Right hindlimb (tissue), 1 donor: ENCODE data around the gene IPO8.
"Not testable (repeated sequence)": the region's sequence is repeated elsewhere in the genome, so short reads cannot be mapped to it uniquely, and the experiment has no call there.

Experiments used
- DNase-seq: peaks from one replicate; pipeline ENCODE4 v3.0.0-alpha.2; 2018

IPO8 gene

DNA sequence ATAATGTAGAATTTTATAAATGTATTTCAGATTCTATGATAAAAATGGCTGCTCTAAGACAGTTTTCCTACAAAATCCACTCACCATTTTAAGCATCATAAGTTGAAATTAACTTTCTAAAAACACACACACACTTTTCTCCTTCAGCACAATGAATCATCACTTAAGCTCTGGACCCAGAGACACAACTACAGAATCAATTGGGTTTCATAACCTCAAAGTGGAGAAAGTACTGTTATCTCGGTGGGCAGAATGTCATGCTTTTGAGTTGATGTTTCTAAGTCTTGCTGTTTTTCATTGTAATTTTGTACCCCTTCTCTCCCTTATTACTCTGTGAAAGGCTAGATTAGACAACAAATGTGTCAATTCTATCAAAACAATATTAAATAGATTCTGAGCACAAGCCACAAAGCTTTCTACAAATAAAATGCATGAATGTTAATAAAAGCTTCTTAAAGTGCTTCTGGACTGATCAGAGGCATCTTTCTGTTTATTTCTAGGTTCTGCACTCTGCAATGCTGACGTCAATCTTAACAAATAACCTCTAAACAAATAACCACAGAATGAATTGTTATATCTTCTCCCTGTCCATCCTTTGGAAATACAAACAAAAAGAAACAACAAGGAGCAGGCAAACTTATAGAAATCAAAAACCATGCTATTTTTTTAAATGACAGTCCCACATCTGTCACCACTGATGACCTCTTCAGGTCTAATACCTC lies 8.2 kb downstream of the IPO8 start:
- DNase-seq, result no peak

DNA sequence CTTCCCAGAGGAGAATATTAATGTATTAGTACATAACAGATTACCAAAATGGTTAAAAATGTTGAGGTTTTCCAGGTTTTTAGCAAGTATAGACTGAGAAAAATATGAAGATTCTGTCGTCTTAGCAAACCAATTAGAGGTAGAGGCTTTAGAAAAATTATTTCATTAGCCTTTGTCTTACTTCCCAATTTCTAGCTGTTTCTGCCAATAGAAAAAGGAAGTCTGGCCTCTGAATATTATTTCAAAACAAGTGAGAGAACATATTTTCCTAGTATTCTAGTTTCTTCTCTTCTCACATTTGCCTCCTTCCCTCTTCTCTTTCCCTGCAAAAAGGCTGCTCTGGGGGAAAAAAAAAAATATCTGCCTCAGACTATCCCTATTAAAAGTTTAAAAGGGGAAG lies 16.4 kb downstream of the IPO8 start:
- no peak for DNase-seq

DNA sequence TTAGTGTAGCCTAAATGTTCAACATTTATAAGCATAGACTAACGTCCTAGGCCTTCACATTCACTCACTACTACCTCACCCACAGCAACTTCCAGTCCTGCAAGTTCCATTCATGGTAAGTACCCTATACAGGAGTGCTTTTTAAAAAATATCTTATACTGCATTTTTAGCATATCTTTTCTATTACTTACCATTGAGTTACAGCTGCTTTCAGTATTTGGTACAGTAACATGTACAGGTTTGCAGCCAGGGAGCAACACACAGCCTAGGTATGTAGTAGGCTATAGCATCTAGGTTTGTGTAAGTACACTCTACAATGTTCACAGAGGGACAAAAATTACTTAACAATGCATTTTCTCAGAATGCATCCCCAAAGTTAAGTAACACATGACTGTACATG lies 17.4 kb downstream of the IPO8 start:
- no peak for DNase-seq

DNA sequence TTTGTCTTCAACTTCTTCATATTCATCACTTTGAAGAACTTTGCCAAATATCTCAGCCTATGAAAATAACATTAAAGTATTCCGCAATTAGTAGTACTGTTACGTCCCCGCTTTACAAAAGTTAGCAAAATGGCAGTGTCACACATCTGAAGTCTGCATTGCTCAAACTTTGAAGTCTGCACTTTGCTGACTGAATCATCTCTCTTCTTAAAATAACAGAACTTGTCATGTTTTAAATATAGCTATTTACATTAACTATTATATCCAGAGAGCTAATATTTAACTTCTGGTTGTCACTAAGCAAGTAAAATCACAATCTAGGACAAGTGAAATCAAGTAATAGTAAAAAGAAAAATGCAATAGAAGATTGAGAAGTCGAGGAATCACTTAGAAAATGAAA lies 34.5 kb downstream of the IPO8 start:
- DNase-seq, result no peak

DNA sequence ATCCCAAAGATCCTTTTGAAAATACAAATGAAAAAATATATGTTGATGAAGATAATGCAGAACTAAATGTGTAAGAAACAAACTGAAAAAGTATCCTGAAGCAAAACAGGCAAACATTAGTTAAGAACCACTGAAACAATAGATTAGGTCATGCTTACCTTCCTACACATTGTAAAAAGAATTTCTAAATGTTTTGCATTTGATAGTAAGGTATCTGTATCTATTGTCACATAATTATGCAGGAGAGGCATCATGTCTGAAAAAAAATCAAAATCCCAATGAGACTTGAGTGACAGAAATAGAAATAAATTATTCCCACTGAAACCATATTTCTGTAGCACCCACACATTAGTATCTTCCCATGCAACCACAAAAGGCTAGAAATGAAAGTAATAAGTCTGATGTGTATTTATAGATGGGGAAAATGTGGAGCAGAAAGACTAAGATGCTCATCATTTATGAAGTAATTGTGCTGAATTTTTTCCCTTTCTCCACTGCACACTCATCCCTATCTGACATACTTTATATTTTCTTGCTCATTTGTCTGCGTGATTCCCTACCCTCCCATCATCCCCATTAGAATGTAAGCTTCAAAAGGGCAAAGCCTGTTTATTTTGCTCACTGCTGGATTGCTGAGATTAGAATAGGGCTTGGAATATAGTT lies 43.5 kb downstream of the IPO8 start:
- DNase-seq, result no peak

DNA sequence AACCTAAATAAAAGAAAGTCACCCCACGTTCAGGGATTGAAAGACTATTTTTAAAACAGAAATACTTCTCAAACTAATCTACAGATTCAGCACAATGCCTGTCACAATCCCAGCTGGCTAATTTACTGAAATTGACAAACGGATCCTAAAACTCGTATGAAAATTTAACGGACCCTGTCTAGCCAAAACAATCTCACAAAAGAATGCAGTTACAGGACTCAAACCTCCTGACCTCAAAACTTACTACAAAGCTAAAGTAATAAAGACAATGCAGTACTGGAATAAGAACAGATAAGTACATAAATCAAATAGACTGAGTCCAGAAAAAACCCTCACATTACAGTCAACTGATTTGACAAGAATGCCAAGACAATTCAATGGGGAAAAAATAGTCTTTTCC lies 48.8 kb downstream of the IPO8 start:
- DNase-seq, result no peak

DNA sequence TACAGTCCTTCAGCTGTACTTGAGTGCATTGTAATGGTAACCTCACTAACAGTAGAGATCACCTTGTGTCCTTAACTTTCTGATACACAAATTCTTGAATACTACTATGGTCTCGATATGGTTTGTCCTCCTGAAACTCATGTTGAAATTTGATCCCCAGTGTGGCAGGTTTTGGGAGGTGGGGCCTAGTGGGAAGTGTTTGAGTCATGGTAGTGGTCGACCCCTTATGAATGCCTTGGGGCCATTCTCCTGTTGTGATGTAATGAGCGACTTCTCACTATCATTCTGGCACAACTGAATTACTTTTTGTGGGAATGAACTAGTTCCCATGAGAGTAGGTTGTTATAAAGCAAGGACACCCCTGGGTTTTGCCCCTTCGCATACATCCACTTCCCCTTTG lies 52.3 kb downstream of the IPO8 start:
- no peak for DNase-seq

DNA sequence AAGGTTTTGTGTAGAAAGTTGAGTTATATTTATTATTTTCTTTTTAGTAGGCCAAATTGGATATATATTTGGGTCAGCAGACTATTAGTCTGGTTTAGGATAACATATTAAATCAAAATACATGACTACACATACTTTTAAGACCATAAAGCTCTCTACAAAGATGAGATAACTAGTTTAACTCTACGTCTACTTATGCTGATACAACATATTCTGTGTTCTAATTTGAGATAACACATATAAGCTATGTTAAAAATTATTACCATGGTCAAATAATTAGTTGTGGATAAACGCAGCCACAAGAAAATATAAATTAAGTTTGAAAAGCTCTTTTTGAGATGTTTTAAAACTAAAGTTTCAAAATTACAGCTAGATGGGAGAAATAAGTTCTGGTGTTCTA lies 55.3 kb downstream of the IPO8 start:
- DNase-seq, result no peak

DNA sequence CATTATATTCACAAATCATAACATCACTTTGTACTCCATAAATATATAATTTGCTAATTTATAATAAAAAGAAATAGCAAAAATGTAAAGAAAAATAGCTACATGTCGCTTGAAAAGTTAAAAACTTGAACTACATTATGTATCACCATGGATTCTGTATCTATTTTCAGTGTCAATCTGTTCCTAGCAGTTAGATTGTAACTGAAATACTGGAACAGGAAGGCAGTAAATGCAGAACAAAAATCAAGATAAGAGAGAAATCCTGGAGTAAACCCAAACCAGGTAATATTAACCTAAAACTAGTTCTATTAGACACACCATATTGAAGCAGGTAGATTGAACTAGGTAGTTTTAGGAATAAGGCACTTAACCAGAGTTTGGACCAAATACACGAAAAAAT lies 60.3 kb downstream of the IPO8 start:
- DNase-seq, result no peak

DNA sequence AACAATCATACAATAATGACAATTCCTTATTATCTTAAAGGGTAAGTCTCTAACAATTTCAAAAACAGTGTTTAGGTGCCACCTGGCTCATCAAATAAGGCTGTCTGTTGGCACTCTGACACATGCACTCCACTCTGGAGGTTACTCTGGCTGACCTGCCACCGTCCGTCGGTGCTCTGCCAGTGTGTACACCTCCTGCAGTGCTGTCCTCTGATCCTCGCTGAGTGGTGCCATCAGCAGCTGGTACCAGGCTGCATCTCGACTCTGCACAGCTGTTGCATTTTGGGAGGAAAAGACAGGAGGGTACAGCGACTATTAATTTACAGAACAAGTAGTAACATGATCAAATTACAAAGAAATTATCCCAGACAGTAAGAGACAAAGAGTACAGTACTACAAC lies 63.9 kb downstream of the IPO8 start:
- no peak for DNase-seq

DNA sequence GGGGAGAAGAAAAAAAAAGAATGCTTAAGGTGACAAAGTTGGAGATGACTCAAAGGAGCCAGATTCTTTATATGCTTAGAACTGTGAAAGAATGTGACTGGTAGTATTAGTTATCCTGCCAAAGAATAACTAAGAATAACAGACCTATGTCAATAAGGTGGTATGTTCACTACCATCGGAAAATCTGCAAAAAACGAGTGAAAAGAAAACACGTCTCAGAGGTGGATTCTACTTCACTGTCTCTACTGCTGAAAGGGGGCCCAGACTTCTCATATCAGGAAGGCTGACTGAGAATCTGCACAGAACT lies 64.7 kb downstream of the IPO8 start:
- DNase-seq, result no peak

DNA sequence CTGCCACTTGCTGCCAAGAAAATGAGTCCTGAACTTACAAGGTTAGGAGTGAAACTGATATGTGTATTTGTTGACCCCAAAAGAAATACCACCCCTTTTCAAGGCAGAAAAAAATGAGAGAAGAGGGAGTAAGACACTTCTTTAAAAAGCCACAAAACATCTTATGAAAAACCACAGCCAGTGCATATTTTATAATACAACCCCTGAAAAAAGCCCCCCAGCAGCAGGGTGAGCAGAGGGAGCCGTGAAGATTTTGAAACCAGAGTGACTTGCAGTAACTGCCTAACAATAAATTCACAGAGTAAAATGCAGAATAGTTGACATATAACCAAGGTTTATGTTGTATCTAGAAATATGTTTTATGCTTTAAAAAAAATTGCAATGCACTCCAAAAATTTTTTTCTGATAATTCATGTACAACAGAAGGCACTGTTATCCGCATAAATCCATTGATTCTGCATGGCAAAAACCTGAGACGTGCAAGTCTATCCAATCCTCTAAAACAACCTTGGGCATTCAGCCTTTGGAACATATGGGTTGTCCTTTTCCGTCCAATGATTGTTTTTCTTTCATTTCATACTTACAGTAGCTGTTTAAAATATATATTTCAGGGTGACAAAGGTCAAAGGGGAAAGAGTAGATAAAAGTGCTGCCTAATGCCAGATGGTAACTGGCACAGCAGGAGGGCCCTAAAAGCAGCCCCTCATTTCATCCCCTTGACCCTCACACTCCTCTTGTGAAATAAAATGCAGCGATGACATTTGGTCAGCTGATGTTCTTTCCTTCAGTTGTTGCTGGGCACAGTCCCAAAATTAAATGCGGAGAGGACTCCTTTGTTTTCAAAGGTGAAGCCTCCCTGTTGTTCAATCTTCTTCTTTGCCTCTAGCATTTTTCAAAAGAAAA lies 65.3 kb downstream of the IPO8 start:
- no peak for DNase-seq

DNA sequence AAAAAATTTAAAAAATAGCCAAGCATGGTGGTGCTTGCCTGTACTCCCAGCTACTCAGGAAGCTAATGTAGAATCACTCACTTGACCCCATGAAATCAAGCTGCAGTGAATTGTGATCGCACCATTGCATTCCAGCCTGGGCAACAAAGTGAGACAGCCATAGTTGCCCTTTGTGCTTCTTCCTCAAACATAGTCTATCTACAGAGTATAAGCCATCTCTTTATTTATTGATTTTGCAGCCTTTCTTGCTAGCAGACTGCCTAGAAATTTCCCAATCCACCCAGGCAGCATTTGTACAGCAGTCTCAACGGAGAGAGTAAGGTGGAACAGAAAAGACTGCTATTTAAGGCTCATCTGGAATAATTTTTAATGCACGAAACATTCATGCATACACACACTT lies 68.8 kb downstream of the IPO8 start:
- no peak for DNase-seq

DNA sequence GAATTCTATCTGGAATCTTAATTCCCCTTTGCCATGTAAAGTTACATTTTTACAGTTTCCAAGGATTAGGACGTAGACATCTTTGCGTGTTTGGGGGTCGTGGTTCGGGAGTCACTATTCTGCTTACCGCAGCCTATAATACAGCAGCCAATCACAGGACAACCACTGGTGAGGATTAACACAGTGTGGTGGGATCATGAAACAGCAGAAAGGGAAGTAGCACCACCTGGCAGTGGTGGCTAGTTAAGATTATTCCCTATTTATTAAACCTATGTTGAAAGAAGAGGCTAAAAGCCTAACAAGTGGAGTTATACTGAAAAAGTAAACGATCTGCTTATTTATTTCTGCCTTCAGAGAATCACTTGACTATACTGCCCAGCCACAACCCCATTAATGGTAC lies 71.7 kb downstream of the IPO8 start:
- no peak for DNase-seq

DNA sequence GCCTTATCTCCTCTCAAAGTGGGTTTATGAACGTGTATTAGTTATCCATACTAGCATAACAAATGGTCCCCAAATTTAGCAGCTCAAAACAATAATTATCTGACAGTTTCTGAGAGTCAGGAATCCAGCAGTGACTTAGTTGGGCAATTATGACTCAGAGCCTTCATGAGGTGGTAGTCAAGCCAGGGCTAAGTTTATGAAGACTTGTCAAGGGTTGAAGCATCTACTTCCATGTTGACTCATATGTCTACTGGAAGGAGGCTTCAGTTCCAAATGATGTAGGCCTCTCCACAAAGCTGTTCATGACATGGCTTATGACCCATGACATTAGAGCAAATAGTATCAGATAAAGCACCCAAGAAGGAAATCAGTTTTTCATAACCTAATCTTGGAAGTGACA lies 73.2 kb downstream of the IPO8 start:
- no peak for DNase-seq

DNA sequence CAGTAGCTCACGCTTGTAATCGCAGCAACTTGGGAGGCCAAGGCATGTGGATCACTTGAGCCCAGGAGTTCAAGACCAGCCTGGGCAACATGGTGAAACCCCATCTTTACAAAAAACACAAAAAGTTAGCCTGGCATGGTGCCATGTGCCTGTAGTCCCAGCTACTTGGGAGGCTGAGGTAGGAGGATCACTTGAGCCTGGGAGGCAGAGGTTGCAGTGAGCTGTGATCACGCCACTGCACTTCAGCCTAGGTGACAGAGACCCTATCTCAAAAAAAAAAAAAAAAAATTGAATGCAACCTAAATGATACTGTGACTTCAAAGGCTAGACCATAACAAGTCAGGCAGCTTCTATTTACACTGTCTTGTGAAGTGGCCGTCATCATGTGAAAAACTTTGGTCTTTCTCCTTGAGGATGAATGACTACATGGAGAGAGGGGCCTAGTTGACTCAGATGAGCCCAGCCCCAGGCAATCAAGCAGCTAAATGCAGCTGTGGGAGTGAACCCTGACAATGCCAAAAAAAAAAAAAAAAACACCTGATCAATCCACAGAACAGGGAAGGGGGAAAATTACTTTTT lies 73.9 kb downstream of the IPO8 start:
- DNase-seq, result not testable (repeated sequence)

DNA sequence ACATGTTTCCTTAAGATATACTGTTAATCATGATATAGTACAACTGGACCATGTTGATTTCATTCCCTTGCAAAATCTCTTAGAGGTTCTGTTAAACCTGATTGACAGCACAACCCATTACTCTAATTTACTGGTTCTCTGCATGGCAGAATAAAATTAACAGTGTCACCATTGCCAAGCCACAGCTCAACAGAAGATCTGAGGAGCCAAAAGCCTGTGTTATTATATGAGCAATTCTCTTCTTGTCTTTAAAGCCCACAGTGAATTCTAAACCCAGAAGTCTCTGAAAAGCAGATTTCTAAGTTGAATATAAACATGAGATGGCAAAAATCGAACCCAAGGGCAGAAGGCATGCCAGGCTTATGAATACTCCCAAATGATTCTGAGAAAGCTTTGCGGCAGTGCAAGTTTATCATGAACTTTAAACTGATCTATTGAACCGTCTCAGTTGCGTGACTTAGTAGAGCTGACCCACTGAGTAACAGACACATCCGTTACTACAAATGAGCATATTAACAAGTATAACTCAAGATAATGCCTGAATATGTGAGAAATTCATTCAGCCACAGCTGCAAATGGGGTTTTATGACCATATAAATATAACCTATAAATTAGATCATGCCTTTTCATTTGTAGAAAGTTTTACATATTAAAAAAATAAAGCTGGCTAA lies 78.2 kb downstream of the IPO8 start:
- DNase-seq, result no peak

DNA sequence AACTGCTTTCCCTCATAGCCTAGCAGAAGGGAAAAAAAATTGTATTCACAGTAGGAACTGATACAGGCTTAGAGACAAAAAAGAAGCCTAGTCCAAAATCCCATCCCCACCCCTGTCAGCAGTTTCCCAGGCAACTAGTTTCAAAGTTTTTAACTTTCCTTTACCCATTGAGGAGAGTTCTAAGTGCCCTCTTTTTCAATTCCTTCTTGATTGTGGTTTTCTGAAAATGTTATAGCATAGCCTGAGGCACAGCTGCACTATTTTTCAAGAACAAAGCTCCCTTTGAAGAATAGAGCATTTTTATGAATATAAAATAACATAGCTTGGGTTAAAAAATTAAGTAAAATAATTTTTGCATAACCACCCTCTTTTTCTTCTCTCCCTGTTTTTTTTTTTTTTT lies 81.6 kb downstream of the IPO8 start:
- DNase-seq, result no peak

DNA sequence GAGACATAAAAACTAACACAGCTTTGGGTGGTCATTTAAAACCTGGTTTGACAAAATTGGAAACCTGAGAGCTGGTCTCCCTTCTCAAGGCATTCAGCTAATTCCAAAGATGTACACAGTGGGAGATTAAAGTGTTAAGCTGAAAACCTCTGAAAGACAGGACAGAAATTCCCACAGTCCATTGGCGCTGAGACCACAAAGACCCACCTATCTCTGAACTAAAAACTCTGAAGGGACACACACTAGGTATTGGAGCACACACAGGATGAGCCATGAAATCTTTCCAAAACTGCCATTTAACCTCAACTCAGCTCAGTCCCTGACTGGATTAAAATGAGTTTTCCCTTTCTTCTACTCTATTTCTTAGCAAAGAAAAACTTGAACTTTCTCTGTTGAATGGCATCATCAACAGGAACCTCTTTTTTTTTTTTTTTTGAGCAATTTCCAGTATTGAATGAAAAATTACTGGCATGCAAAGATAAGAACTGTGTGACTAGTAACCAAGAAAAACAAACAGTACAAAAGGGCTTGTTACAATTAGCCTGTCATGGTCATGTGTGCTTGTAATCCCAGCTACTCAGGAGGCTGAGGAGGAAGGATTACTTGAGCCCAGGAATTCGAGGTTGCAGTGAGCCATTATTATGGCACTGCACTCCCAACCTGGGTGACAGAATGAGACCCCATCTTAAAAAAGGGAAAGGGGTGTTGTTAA lies 82.4 kb downstream of the IPO8 start:
- no peak for DNase-seq

DNA sequence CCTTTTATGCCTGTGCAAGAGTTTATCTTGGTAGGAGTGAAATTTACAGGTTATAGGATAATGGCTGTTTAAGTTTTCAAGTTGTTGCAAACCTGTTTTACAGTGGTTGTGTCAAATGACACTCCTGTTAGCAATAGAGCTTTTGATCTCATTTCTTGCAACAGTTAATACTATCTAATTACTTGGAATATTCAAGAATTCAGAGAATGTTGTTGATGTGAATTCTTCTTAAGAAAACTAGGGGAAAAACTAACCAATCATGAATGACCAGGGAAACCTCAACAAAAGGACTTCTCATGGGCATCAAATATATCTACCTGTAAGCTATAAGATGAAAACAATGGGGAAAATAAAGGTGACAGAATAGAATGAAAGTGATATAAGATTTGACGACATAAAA lies 85.0 kb downstream of the IPO8 start:
- no peak for DNase-seq

DNA sequence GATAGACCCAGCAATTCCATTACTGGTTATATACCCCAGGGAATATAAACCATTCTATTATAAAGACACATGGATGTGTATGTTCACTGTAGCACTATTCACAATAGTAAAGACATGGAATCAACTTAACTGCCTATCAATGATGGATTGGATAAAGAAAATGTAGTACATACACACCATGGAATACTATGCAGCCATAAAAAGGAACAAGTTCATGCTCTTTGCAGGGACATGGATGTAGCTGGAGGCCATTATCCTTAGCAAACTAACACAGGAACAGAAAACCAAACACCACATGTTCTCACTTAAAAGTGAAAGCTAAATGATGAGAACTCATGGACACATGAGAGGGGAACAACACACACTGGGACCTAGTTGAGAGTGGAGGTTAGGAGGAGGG lies 85.8 kb downstream of the IPO8 start:
- DNase-seq, result not testable (repeated sequence)

DNA sequence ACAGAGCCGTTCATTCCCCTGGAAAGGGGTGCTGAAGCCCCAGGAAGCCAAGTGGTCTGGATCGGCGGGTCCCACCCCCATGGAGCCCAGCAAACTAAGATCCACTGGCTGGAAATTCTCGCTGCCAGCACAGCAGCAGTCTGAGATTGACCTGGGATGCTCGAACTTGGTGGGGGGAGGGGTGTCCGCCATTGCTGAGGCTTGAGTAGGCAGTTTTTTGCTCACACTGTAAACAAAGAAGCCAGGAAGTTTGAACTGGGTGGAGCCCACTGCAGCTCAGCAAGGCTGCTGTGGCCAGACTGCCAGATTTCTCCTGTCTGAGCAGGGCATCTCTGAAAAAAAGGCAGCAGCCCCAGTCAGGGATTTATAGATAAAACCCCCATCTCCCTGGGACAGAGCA lies 91.4 kb downstream of the IPO8 start:
- not testable (repeated sequence) for DNase-seq

DNA sequence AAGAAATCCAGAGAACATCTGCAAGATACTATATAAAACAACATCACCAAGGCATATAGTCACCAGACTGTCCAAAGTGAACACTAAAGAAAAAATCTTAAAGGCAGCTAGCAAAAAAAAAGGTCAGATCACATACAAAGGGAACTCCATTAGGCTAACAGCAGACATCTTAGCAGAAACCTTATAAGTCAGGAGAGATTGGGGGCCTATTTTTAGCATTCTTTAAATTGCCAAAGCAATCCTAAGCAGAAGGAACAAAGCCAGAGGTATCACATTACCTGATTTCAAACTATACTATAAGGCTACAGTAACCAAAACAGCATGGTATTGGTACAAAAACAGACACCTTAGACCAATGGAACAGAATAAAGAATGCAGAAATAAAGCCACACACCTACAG lies 92.5 kb downstream of the IPO8 start:
- no peak for DNase-seq
